A549 (cell line): ENCODE results near the gene ZNF576. TPM values are rescaled to one million over a fixed set of nuclear protein-coding genes. Genes with fewer than 3 reads are reported as not detected.
A peak's percentile ranks its signal among the peaks of the same experiment; 100 is the strongest.

Experiments
- ATAC-seq, 2 experiments: fragments of 200-7000 bp in 1 of 2; fragments of >200 bp in 1 of 2; cut with Nextera tagmentation in 1 of 2; cut with Tn5 transposase in 1 of 2; 3 replicates each; pipeline versions ENCODE4 v1.8.0 to v1.9.1; 2018 to 2020; ENCODE audit warnings: mild to moderate bottlenecking in 1 of 2, moderate library complexity in 1 of 2
- CTCF ChIA-PET: fragments of 300-600 bp; sonication (Branson Sonifier 250); formaldehyde crosslinking; extraction: SDS; loops from one replicate; lab custom pipeline; 2021; ENCODE audit warnings: antibody characterized with exemption, inconsistent platforms; lab: Yijun Ruan, JAX
- POLR2A ChIA-PET: fragments of 350-600 bp; formaldehyde crosslinking; extraction: SDS; loops from one replicate; lab custom pipeline; 2021; ENCODE audit warnings: antibody characterized with exemption, inconsistent platforms; lab: Yijun Ruan, JAX
- DNase-seq, 2 experiments: peaks; one replicate each; pipeline versions ENCODE4 v3.0.0 to v3.0.0-alpha.2; 2011 to 2016; ENCODE audit warnings: low read depth in 1 of 2, low spot score in 1 of 2
- FAIRE-seq: peaks from 2 replicates; lab custom pipeline; 2011; peaks lifted over from hg19 to GRCh38; lab: Jason Lieb, UNC
- H3K27ac ChIP-seq, 2 experiments: fragments of >200 bp; sonication (Bioruptor Twin); formaldehyde crosslinking; 3 replicates each; pipeline ENCODE4 v1.5.1; 2016 to 2017
- H3K4me1 ChIP-seq: fragments of >200 bp; sonication (Bioruptor Twin); formaldehyde crosslinking; 3 replicates; pipeline ENCODE4 v1.6.1; 2016
- H3K4me2 ChIP-seq: fragments of >200 bp; sonication (Bioruptor Twin); formaldehyde crosslinking; 3 replicates; pipeline ENCODE4 v1.6.1; 2016
- H3K4me3 ChIP-seq: fragments of >200 bp; sonication (Bioruptor Twin); formaldehyde crosslinking; 3 replicates; pipeline ENCODE4 v1.5.1; 2016
- H3K9me3 ChIP-seq: fragments of >200 bp; sonication (Bioruptor Twin); formaldehyde crosslinking; 3 replicates; pipeline ENCODE4 v1.6.1; 2016
- CEBPB ChIP-seq, 2 experiments: fragments of >200 bp in 1 of 2; sonication (Bioruptor Twin) in 1 of 2; formaldehyde crosslinking in 1 of 2; IDR thresholded peaks; 2 replicates each; pipeline ENCODE4 v1.6.1; 2012 to 2016
- CHD2 ChIP-seq: fragments of 150-350 bp; IDR thresholded peaks from 2 replicates; pipeline ENCODE4 v1.6.1; 2014; ENCODE audit warnings: low read length; ENCODE audit not compliant: partially characterized antibody
- E2F6 ChIP-seq: IDR thresholded peaks from 2 replicates; pipeline ENCODE4 v1.6.1; 2012; ENCODE audit warnings: low read depth, borderline replicate concordance
- ESRRA ChIP-seq: fragments of 150-350 bp; IDR thresholded peaks from 2 replicates; pipeline ENCODE4 v1.6.1; 2014; ENCODE audit warnings: mild to moderate bottlenecking, low read length, borderline replicate concordance
- FOSB ChIP-seq: fragments of 250-450 bp; sonication (Bioruptor Pico); IDR thresholded peaks from 2 replicates; pipeline ENCODE4 v1.5.0; 2020; ENCODE audit warnings: mild to moderate bottlenecking, moderate library complexity
- FOSL2 ChIP-seq, 2 experiments: fragments of 450-650 bp in 1 of 2; fragments of >200 bp in 1 of 2; sonication (Bioruptor Twin) in 1 of 2; formaldehyde crosslinking; IDR thresholded peaks; 2 replicates each; pipeline versions ENCODE4 v1.5.0 to v1.6.1; 2016 to 2020; ENCODE audit warnings: mild to moderate bottlenecking in 1 of 2, moderate library complexity in 1 of 2
- FOXS1 ChIP-seq: fragments of 250-450 bp; sonication (Bioruptor Pico); IDR thresholded peaks from 2 replicates; pipeline ENCODE4 v1.5.0; 2020; ENCODE audit warnings: mild to moderate bottlenecking, moderate library complexity
- HDAC2 ChIP-seq: fragments of 200-600 bp; sonication (generic); IDR thresholded peaks from 2 replicates; pipeline ENCODE4 v1.6.1; 2016
- HOXA7 ChIP-seq: fragments of 250-450 bp; sonication (Bioruptor Pico); IDR thresholded peaks from 2 replicates; pipeline ENCODE4 v1.5.0; 2020; ENCODE audit warnings: mild to moderate bottlenecking, moderate library complexity
- HOXB13 ChIP-seq: fragments of 250-450 bp; sonication (Bioruptor Pico); IDR thresholded peaks from 2 replicates; pipeline ENCODE4 v1.5.0; 2020; ENCODE audit warnings: low read depth, mild to moderate bottlenecking, moderate library complexity
- JUN ChIP-seq, 2 experiments: fragments of >200 bp; sonication (Bioruptor Twin); formaldehyde crosslinking; IDR thresholded peaks; 2 replicates in 1 of 2; 3 replicates in 1 of 2; pipeline ENCODE4 v1.6.1; 2016 to 2017
- KDM1A ChIP-seq: fragments of 200-600 bp; sonication (generic); IDR thresholded peaks from 2 replicates; pipeline ENCODE4 v1.6.1; 2016; ENCODE audit warnings: low read depth, mild to moderate bottlenecking
- KDM5A ChIP-seq: fragments of 200-600 bp; sonication (generic); IDR thresholded peaks from 2 replicates; pipeline ENCODE4 v1.6.1; 2016; ENCODE audit warnings: antibody characterized with exemption, mild to moderate bottlenecking
- NFE2L2 ChIP-seq: fragments of 150-350 bp; conservative IDR thresholded peaks from 2 replicates; pipeline ENCODE4 v1.6.1; 2014; ENCODE audit warnings: low read length
- RAD21 ChIP-seq, 2 experiments: fragments of >200 bp in 1 of 2; sonication (Bioruptor Twin) in 1 of 2; formaldehyde crosslinking in 1 of 2; IDR thresholded peaks in 1 of 2; conservative IDR thresholded peaks in 1 of 2; 2 replicates in 1 of 2; 3 replicates in 1 of 2; pipeline ENCODE4 v1.6.1; 2012 to 2018; ENCODE audit warnings: inconsistent platforms in 1 of 2
- REST ChIP-seq: fragments of 200-600 bp; sonication (generic); IDR thresholded peaks from 2 replicates; pipeline ENCODE4 v1.6.1; 2016; ENCODE audit warnings: antibody characterized with exemption, mild to moderate bottlenecking, moderate library complexity
- RFX5 ChIP-seq: fragments of 450-650 bp; IDR thresholded peaks from 2 replicates; pipeline ENCODE4 v1.7.1; 2014; ENCODE audit warnings: antibody characterized with exemption, mild to moderate bottlenecking, moderate library complexity
- TP53 ChIP-seq: fragments of 250-450 bp; sonication (Bioruptor Pico); IDR thresholded peaks from 2 replicates; pipeline ENCODE4 v1.5.0; 2021; ENCODE audit warnings: mild to moderate bottlenecking, moderate library complexity
- USF2 ChIP-seq: fragments of 450-650 bp; IDR thresholded peaks from 2 replicates; pipeline ENCODE4 v1.6.1; 2014; ENCODE audit warnings: antibody characterized with exemption
- ZC3H11A ChIP-seq: fragments of 450-650 bp; IDR thresholded peaks from 2 replicates; pipeline ENCODE4 v1.6.1; 2014; ENCODE audit warnings: antibody characterized with exemption, mild to moderate bottlenecking
- ZFP36 ChIP-seq: fragments of 450-650 bp; IDR thresholded peaks from 2 replicates; pipeline ENCODE4 v1.6.1; 2014; ENCODE audit warnings: borderline replicate concordance; ENCODE audit not compliant: partially characterized antibody
- ZNF302 ChIP-seq: fragments of 250-450 bp; sonication (Bioruptor Pico); IDR thresholded peaks from 2 replicates; pipeline ENCODE4 v1.9.0; 2021; ENCODE audit warnings: inconsistent platforms, mild to moderate bottlenecking, moderate library complexity
- WGBS: methylation state at CpG from one replicate; pipeline ENCODE4 v1.1.6; 2017; ENCODE audit errors: missing lambda C conversion rate; 5-methylcytosine and 5-hydroxymethylcytosine counted together
- polyA plus RNA-seq, 4 experiments: library from polyadenylated mRNA; depleted of rRNA in 3 of 4; stranded (reverse); fragments of >200 nt; fragmentation: RNase III in 1 of 4; extraction: RNeasy Plus Mini Kit Qiagen cat#74134 plus additional on column Dnase treatment in 1 of 4; gene quantifications; 2 replicates in 3 of 4; 3 replicates in 1 of 4; pipeline ENCODE4 v1.2.3, GENCODE V29; 2011 to 2017

ZNF576 gene
- polyA plus RNA-seq, 2 of the 4 experiments (the other 2 are of a cell fraction), result 10.6 to 16.5 TPM

- no peak for TF ChIP-seq CHD2
- no peak for TF ChIP-seq USF2
- no peak for TF ChIP-seq ZNF302 (CRISPR knock-in tag)
- TF ChIP-seq ZFP36, result no peak
- TF ChIP-seq REST, result no peak
- TF ChIP-seq ZC3H11A, result no peak
Measured at GRCh38 chr19:43616954-43617353, 20.6 kb downstream of the ZNF576 start (continued).

- FAIRE-seq (no peak), DNase-seq (peak; percentile 53 to 62), ATAC-seq (peak; percentile 54 to 66)
- Histone ChIP-seq H3K4me3 (peak overlapping the region; percentile 65), H3K27ac (peak overlapping the region; percentile 86 to 94), H3K9me3 (no peaks in the 10 kb centered on the region), H3K4me2 (peak overlapping the region; percentile 92), H3K4me1 (peaks cover 12% of the 10 kb centered on the region)
- peak; percentile 84 for TF ChIP-seq ZNF302 (CRISPR knock-in tag)
- TF ChIP-seq RAD21 (conservative IDR thresholded peaks at IDR 0.05 in 1 of 2, IDR thresholded peaks at IDR 0.05 in 1 of 2), result no peak
- TF ChIP-seq E2F6, result no peak; the same call in 1 of the 2 replicates
- TF ChIP-seq ESRRA, result no peak
- TF ChIP-seq FOXS1 (CRISPR knock-in tag), result 0 out of 2 replicates have a peak, but pooled peaks have one; percentile 31
- peak; percentile 87 for TF ChIP-seq HOXB13 (CRISPR knock-in tag)
- TF ChIP-seq FOSB (CRISPR knock-in tag), result peak; percentile 50; the same call in 1 of the 2 replicates
- peak; percentile 59; the same call in 1 of the 2 replicates for TF ChIP-seq HOXA7 (CRISPR knock-in tag)
- no peak for TF ChIP-seq KDM5A
- no peak for TF ChIP-seq HDAC2
- TF ChIP-seq KDM1A, result no peak
- no peak for TF ChIP-seq NFE2L2
- TF ChIP-seq TP53 (CRISPR knock-in tag), result no peak
- TF ChIP-seq REST, result no peak
- TF ChIP-seq RFX5, result no peak
- no peak for TF ChIP-seq FOSL2 (IDR thresholded peaks at IDR 0.05)
- no peak for TF ChIP-seq FOSL2 (CRISPR knock-in tag; IDR thresholded peaks at IDR 0.05)
- TF ChIP-seq JUN (IDR thresholded peaks at IDR 0.05), result no peak
- no peak for TF ChIP-seq CEBPB (IDR thresholded peaks at IDR 0.05)
- ChIA-PET POLR2A (interaction anchor here (0.7 to 1.1 kb wide), 2 partner anchors 50 kb away, joined by 3 to 10 read pairs; no protein-coding TSS in a partner anchor), CTCF (interaction anchor here (1.0 kb wide), 1 partner anchor 19 kb away, joined by 4 read pairs; no protein-coding TSS in a partner anchor)
- WGBS, result 2% methylated on average over 14 of the region's 14 CpGs
Measured at GRCh38 chr19:43618921-43619261, 22.5 kb downstream of the ZNF576 start.
